Lower leg skin (tissue), 4 donors: ENCODE results near the gene MSANTD2. TPM values are rescaled to one million over a fixed set of nuclear protein-coding genes. Genes with fewer than 3 reads are reported as not detected.

Experiments used
- DNase-seq, 2 donors: peaks; one replicate each; pipeline ENCODE4 v3.0.0-alpha.2; 2019; ENCODE audit warnings: low spot score in 2 of 2
- H3K4me3 ChIP-seq: fragments of 200-600 bp; sonication (generic); 2 replicates; pipeline ENCODE4 v1.5.1; 2017; ENCODE audit warnings: mild to moderate bottlenecking, low read depth; ENCODE audit not compliant: poor library complexity, severe bottlenecking
- POLR2A ChIP-seq, 2 donors: fragments of 450-650 bp; IDR thresholded peaks; one replicate each; pipeline ENCODE4 v1.6.1; 2016 to 2017; ENCODE audit warnings: antibody characterized with exemption in 2 of 2, mild to moderate bottlenecking in 1 of 2, moderate library complexity in 1 of 2
- WGBS, 2 donors: methylation state at CpG; one replicate each; pipeline ENCODE4 v1.1.5; 2018; 5-methylcytosine and 5-hydroxymethylcytosine counted together
- intact Hi-C: fragments of 100-400 bp; cut with DNase I; formaldehyde crosslinking; loops from one replicate; pipeline ENCODE4 v1.15.0; 2023; ENCODE audit warnings: low total_unique reads
- total RNA-seq, 4 donors: library from RNA; depleted of rRNA; stranded (reverse); fragments of >200 nt; gene quantifications; one replicate each; pipeline ENCODE4 v1.1.0, GENCODE V29; 2016
- TF ChIP-seq, protein P1 (sequence below), 3 donors: fragments of 450-650 bp; IDR thresholded peaks; one replicate each; pipeline ENCODE4 v1.5.1; 2016; ENCODE audit warnings: antibody characterized with exemption in 3 of 3, mild to moderate bottlenecking in 3 of 3, moderate library complexity in 2 of 3

The MSANTD2 gene
- total RNA-seq, 4 donors from 2014 or later: 11.5 to 21.2 (median 15.2) TPM

DNA sequence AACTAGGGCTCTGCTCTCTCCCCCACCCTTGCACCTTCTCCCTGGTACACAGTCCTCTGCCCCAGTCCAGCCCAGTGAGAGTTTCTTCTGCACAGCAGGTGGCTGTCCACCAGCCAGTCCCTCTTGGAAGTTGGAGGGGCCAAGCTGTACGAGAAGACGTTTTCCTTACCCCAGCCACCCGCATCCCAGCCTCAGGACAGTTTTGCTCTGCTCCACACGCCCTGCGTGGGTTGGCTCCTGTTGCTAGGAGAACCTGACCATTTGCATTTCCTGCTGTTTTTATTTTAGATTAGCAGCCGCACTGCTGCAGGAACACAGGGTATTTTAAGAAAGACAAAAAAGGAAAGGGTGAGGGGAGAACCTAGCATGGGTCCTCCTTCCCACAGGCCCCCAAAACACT is 78.0 kb downstream of the MSANTD2 start:
- no peak overlapping the region for H3K4me3 ChIP-seq
- DNase-seq: no peak
- no peak for TF ChIP-seq POLR2A (IDR thresholded peaks at IDR 0.05)
- TF ChIP-seq, protein P1, sequence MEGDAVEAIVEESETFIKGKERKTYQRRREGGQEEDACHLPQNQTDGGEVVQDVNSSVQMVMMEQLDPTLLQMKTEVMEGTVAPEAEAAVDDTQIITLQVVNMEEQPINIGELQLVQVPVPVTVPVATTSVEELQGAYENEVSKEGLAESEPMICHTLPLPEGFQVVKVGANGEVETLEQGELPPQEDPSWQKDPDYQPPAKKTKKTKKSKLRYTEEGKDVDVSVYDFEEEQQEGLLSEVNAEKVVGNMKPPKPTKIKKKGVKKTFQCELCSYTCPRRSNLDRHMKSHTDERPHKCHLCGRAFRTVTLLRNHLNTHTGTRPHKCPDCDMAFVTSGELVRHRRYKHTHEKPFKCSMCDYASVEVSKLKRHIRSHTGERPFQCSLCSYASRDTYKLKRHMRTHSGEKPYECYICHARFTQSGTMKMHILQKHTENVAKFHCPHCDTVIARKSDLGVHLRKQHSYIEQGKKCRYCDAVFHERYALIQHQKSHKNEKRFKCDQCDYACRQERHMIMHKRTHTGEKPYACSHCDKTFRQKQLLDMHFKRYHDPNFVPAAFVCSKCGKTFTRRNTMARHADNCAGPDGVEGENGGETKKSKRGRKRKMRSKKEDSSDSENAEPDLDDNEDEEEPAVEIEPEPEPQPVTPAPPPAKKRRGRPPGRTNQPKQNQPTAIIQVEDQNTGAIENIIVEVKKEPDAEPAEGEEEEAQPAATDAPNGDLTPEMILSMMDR (IDR thresholded peaks at IDR 0.05): no peak
- intact Hi-C loops: no loop called here
- WGBS, 2 donors: 21 to 35% methylated on average over 6 of the region's 6 CpGs

DNA sequence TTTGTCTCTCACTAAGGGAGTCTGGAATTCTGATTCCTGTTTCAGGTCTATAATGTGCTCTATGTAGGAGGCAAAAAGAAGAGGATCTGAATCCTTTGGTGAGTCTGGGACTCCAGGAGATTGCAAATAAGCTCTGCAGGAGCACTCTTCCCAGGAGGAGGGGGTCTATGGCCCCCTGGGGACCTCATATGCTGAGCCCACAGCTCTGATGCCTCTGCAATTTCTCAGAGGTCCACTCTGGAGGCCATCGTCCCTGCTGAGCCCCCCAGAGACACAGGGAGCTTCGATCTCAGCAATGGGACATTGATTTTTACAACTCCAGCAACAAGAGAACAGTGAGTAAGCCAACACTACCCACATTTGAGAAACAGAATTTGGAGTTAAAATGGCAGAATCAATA is 80.7 kb downstream of the MSANTD2 start:
- 44 to 45% methylated on average over 2 of the region's 2 CpGs for WGBS, 2 donors
- intact Hi-C loops: no loop called here
- no peak for TF ChIP-seq POLR2A (IDR thresholded peaks at IDR 0.05)
- TF ChIP-seq, protein P1 (IDR thresholded peaks at IDR 0.05): no peak
- H3K4me3 ChIP-seq: no peak overlapping the region
- no peak for DNase-seq

DNA sequence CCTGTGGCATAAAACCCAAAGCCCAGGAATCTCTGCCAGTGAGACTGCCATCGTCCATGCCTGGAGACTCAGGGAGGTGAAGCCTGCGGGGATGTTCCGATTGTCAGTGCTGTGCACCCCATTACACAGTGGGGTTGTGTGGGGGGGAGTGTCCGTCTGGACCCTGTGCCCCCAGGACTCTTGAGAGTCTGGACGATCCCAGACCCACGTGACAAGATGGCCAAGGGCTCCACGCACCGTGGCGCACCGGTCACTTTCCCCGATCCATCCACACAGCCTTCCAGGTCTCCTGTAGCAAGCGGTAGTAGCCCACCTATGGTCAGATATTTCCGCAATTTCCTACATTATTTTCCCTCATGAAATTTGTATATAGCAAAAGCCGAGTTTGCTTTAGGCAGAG is 81.4 kb downstream of the MSANTD2 start:
- WGBS, 2 donors: 27 to 34% methylated on average over 14 of the region's 14 CpGs
- intact Hi-C loops: no loop called here
- H3K4me3 ChIP-seq: no peak overlapping the region
- DNase-seq: no peak
- TF ChIP-seq POLR2A (IDR thresholded peaks at IDR 0.05): no peak
- TF ChIP-seq, protein P1 (IDR thresholded peaks at IDR 0.05): no peak

DNA sequence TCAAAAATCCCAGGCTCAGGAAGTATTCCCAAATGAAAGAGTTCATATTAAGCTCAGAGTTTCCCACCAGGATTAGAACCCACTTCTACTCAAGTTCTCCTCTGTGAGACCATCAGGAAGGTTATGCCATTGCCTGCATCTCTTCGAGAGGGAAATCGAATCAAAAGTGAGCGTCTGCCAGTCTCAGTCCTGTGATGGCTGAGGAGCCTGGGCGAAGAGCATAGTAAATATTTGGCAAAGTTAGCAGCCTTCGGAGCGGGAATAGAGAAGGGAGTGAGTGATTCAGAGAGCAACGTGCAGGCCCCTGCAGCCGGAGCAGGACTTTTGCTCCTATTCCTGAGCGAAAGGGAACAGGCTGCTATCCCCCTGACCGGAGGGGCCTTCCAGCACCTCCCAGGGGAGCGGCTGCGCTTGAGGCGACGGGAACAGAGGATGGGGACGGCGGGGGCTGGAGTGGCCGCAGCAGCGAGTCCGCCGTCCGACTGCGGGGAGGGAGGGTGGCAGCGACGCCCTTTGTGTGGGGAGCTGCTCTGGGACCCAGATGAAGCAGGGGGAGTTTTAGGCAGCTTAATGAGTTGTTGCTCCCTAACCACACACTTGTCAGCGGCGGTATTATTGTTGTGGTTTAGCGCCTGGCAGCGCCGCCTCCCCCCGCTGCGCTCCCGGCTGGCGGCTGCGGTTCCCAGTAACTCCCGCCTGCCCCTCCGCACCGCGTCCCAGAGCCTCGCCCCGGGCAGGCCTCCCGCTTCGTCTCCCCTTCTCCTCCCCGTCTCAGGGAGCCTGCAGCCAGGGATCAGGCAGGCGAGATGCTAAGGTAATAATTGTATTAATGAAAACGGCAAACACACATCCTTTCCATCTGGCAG is 82.2 kb downstream of the MSANTD2 start:
- H3K4me3 ChIP-seq: no peak overlapping the region
- TF ChIP-seq, protein P1 (IDR thresholded peaks at IDR 0.05): no peak
- no peak for TF ChIP-seq POLR2A (IDR thresholded peaks at IDR 0.05)
- intact Hi-C loops: no loop called here
- no peak for DNase-seq
- 0 to 1% methylated on average over 44 to 45 of the region's 45 CpGs for WGBS, 2 donors

DNA sequence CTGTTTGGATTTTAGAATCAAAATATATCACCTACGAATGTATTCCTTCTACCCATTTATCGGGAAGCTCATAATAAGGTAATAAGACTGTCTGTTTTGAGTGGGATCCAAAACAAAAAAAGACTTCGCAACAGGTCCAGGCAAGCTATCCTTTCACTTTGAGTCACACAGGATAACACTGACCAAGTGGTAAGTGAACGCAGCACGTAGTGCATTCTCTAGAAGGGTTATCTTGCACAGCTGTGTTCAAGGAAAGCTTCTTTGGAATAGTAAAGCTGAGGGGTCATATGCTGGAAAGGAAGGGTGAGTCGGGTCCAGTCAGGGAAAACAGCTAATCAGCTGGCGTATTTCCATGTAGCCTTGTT is 82.8 kb downstream of the MSANTD2 start:
- no peak for TF ChIP-seq POLR2A (IDR thresholded peaks at IDR 0.05)
- TF ChIP-seq, protein P1 (IDR thresholded peaks at IDR 0.05): no peak
- no peak for DNase-seq
- intact Hi-C loops: no loop called here
- 27 to 29% methylated on average over 7 of the region's 7 CpGs for WGBS, 2 donors
- no peak overlapping the region for H3K4me3 ChIP-seq

DNA sequence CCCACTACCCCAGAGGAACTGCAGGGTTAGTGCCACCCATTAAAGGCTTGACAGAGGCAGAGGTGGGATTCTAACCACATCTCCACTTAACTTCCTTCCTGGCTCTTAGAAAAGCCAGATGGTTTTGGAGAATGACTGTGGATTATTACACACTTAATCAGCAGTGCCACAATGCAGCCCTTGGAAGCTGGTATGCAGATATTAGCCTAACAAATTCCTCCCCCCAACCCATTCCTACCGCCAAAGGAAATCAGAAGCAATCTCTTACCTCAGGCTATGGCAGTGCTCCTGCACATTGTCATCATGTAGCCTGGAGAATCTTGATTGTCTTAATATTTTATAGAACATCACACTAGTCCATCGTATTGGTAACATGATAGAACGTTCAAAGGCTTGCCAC is 83.6 kb downstream of the MSANTD2 start:
- no peak for DNase-seq
- no peak for TF ChIP-seq POLR2A (IDR thresholded peaks at IDR 0.05)
- TF ChIP-seq, protein P1 (IDR thresholded peaks at IDR 0.05): no peak
- intact Hi-C loops: no loop called here
- 41 to 56% methylated on average over 3 of the region's 3 CpGs for WGBS, 2 donors
- H3K4me3 ChIP-seq: no peak overlapping the region
